ENCODE measurements around the gene NBPF4.
"Not testable (repeated sequence)": the region's sequence is repeated elsewhere in the genome, so short reads cannot be mapped to it uniquely, and the experiment has no call there.

NBPF4 gene

DNA sequence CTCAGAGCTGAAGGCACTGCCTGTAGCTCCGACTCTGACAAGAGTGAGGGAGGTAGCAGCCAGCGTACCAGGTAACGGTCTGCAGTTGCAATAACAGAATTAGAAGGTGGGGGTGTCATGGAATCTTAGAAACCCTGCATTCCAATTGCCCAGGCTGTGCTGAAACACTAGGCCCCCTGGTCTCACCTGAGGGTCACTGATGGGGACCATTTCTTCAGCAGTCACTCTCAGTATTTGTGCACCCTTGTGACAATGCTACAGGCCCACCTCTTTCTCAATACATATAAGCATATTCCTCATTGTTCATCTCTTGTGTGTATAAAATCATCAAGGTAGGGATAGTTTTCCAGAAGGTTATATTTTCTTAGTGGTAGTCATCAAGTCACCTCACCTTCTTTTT lies at the start of gene NBPF4:
NBPF4 (minus strand) TSS at position 101 of the 400 bp plus-strand sequence. CDS start 315 bp downstream, outside the sequence.
- not testable (repeated sequence) for DNase-seq (ENCODE audit: low spot score)

DNA sequence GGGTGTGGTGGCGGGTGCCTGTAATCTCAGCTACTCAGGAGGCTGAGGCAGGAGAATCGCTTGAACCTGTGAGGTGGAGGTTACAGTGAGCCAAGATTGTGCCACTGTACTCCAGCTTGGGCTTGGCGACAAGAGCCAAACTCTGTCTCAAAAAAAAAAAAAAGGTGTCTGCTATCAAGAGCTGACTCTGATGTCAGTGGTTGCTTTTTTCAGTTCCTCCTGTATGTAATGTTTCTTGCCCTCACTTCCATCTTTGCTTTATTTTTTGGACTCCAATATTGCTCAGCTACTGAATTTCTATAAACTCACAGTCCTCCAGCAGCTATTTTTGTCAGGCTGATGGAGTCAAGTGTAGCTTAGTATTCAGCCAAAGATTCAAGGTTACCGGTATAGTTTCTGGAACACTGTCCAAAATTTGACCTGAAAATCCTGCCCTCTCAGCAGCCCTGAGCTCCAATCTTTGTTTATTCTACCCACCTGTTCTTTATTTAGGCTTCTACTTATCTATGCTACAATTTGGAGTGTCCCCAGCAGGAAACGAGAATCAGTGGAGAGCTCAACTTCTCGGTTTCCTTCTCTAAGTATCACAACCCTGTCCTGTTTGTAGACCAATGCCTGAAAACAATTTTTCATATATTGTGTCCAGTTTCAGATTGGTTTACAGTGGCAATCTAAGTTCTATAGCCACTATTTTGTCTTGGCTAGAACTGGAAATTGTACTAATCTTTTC lies 38.8 kb upstream of the NBPF4 start:
- not testable (repeated sequence) for DNase-seq (ENCODE audit: low spot score)

DNA sequence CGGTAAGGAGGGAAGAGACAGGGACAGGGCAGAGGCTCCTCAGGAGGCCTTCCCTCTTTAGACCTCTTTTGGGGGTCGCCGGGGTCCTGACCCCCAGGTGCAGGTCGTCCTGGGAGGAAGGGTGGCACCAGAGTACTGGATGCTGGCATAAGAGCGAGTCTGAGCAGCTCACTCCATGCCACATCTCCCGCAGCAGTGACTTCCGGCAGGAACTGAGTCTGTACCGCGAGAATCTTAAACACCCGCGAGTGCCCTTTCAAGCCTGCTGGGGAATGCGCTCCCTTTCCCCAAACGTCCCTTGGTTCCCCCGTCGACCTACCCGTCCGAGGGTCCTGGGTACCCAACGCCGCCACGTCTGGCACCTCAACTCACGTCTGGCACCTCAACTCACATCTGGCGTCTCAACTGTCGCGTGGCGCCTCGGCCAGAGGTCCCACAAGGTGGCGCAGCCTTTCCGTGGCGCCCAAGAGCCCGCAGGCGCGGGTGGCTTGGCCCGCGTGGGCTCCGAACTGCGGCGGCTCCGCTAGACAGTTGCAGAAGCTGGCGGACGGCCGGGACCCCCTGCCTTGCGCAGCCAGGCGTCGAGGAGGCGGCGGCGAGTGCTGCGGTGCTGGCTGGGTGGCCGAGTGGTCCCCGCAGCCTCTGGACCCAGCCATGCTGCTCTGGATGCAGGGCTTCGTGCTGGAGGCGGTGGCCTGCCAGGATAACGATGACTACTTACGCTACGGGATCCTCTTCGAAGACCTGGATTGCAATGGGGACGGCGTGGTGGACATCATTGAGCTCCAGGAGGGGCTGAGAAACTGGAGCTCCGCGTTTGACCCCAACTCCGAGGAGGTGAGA lies 28.8 kb upstream of the NBPF4 start:
- DNase-seq (ENCODE audit: low spot score), result not testable (repeated sequence)

DNA sequence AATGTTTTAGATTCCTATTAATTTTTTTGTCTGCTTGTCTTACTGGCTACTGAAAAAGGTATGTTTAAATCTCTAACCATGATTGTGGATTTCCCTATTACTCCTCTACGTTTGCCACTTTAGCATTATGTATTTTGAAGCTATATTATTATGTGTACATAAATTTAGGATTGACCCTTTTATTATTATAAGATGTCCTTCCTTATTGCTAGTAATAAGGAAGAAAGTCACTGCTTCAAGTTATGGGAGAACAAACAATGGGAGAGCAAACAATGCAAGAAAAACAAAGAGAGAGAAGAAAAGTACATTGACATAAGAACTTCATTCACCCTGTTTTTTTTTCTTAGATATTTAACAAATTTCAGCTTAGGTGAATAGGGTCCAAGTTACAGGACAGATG lies 23.2 kb upstream of the NBPF4 start:
- DNase-seq (ENCODE audit: low spot score), result not testable (repeated sequence)

- not testable (repeated sequence) for DNase-seq (ENCODE audit: low spot score)
Measured at GRCh38 chr1:108261967-108262366, 18.1 kb upstream of the NBPF4 start.

- not testable (repeated sequence) for DNase-seq (ENCODE audit: low spot score)
Measured at GRCh38 chr1:108261519-108261918, 17.6 kb upstream of the NBPF4 start.

- DNase-seq (ENCODE audit: low spot score), result not testable (repeated sequence)
Measured at GRCh38 chr1:108260578-108261259, 16.8 kb upstream of the NBPF4 start.

- DNase-seq (ENCODE audit: low spot score), result not testable (repeated sequence)
Measured at GRCh38 chr1:108255426-108255825, 11.6 kb upstream of the NBPF4 start.

GRCh38 chr1:108239426-108239825 lies 4.5 kb downstream of the NBPF4 start:
- DNase-seq (ENCODE audit: low spot score), result not testable (repeated sequence)

- DNase-seq (ENCODE audit: low spot score), result not testable (repeated sequence)
Measured at GRCh38 chr1:108235308-108235707, 8.6 kb downstream of the NBPF4 start.

DNA sequence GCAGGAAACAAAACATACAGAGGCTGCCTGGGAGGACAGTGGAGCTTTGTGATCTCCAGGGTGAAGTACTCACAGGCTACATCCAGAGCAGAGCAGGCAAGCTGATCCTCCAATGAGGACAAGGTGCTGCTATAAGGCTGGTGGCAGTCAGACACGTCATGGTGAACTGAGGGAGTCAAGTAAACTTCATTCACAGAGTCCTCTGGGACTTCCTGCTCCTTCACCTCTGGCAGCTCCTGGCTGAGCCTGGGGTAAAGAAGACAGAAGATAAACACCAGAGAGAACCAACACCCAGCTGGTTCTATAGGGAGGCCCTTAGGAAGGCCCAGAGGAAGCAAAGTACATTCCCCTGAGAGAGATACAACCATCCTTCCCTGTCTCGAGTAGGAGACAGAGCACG lies 11.7 kb downstream of the NBPF4 start:
- not testable (repeated sequence) for DNase-seq (ENCODE audit: low spot score)

DNA sequence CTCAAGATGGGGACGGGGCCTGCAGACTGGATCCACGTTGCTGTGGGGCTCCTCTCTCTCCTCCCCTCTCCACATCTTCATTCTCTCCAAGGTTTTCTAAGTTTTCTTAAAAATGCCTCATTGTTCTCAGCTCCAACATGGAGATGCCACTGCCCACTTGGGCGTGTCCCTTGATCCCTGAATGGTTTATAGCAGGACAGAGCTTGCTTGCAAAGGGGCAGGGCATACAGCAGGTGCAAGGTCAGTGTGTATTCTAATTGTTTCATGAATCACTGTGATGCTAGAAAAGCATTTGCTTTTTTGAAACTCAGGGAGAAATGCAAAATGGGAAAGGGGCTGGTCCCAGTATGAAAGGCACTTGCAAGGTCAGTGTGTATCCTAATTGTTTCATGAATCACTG lies 13.9 kb downstream of the NBPF4 start:
- not testable (repeated sequence) for DNase-seq (ENCODE audit: low spot score)

- not testable (repeated sequence) for DNase-seq (ENCODE audit: low spot score)
Measured at GRCh38 chr1:108227772-108228171, 16.1 kb downstream of the NBPF4 start.

DNA sequence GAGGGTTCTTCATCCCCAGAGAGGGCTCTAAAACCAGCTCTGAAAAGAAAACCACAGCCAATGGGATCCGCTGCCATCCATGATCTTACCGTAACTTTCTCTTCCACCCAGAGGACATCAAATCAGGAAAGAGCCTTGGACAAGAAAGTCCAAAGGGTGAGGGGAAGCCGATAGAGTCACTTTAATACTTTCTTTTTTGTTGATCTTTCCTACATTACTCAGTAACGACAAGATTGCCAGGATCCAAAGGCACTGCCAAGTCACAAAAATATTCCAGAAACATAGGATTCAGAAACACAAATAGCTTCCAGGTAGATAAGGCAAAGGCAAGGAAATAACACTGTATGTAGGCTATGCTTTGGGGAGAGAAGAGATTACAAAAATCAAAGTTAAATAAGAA lies 17.0 kb downstream of the NBPF4 start:
- not testable (repeated sequence) for DNase-seq (ENCODE audit: low spot score)

GRCh38 chr1:108223226-108223625 lies 20.6 kb downstream of the NBPF4 start:
- DNase-seq (ENCODE audit: low spot score), result not testable (repeated sequence)

- not testable (repeated sequence) for DNase-seq (ENCODE audit: low spot score)
Measured at GRCh38 chr1:108217515-108218174, 26.2 kb downstream of the NBPF4 start.

GRCh38 chr1:108217007-108217406 lies 26.9 kb downstream of the NBPF4 start:
- DNase-seq (ENCODE audit: low spot score), result not testable (repeated sequence)

DNA sequence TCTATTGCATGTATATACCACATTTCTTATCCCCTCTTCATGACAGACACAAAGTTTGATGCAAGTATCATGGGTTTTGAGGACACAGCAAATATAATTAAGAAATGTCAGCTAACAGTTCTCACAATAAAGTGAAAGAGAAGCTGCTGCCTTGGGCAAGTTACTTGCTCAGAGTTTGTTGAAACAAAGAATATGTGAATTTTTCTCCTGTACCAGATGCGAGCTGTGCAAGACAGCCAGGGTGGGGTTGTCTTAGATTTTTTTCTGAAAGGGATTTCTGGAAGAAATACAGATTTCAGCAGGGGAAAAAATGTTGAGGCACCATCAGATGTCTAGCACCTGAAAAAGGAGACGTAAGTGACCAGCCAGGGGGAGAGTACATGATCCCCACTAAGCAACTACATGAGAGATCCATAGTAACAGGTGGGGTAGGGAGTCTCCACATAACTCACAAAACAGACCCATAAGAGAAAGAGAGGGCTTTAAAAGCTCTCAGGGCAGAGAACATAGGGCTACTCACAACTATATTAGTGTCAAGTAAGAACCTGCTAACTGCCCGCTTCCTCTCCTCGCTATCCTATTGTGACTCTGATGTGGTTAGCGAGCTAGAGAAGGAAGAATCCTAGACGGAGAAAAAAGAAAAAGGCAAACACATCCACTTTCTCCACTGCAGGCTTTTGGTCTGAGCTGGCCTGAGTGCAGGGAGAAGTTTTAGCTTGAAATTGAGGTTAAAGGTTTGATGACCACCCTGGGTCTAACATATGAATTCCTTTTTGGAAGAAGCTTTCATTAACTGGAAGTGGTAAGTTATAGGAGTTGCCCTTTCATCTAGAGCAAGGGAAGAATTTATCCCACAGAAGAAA lies 27.6 kb downstream of the NBPF4 start:
- not testable (repeated sequence) for DNase-seq (ENCODE audit: low spot score)

GRCh38 chr1:108214641-108215465 lies 29.0 kb downstream of the NBPF4 start:
- not testable (repeated sequence) for DNase-seq (ENCODE audit: low spot score)

DNA sequence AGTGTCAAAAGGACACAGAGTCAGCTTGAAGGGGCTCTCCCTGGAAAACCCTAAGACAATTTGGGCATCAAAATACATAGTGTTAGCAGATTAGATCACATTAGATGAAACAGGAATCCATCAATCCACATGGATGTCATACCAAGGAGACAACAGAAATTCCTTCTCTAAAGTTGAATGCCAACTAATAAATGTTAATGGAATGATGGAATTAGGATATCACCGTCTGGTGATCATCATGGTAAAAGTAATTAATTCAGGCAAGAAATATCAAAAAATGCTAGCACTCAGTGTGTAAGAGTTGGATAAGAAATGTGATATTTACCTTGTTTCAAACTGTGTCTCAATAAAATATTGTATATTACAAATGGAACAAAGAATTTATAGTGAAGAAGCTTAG lies 32.9 kb downstream of the NBPF4 start:
- no peak for DNase-seq (ENCODE audit: low spot score)
